GM12878 (cell line): ENCODE data around the gene SLC28A2. TPM values are rescaled to one million over a fixed set of nuclear protein-coding genes. Genes with fewer than 3 reads are reported as not detected.

Experiments used
- ATAC-seq: fragments of 200-7000 bp; cut with Tn5 transposase; 3 replicates; pipeline ENCODE4 v1.9.1; 2020; ENCODE audit warnings: mild to moderate bottlenecking, moderate library complexity
- BruUV-seq: library from RNA; stranded (reverse); fragments of 400-500 nt; replicated peaks from 2 replicates; lab custom pipeline; 2021; lab: Mats Ljungman, UMichigan
- CTCF ChIA-PET: fragments of 300-600 bp; sonication (Branson Sonifier 250); formaldehyde crosslinking; extraction: SDS; loops from one replicate; lab custom pipeline; 2021; ENCODE audit warnings: inconsistent platforms; lab: Yijun Ruan, JAX
- POLR2A ChIA-PET: fragments of 350-600 bp; formaldehyde crosslinking; extraction: SDS; loops from one replicate; lab custom pipeline; 2021; ENCODE audit warnings: inconsistent platforms; lab: Charles Lee
- RAD21 ChIA-PET: fragments of 300-600 bp; sonication (Branson Sonifier 250); formaldehyde crosslinking; loops from one replicate; lab custom pipeline; 2023; ENCODE audit warnings: antibody characterized with exemption; ENCODE audit not compliant: unreplicated experiment; lab: Charles Lee
- SMC1A ChIA-PET: fragments of 300-600 bp; sonication (Branson Sonifier 250); formaldehyde crosslinking; loops from one replicate; lab custom pipeline; 2023; ENCODE audit not compliant: unreplicated experiment, uncharacterized antibody; lab: Charles Lee
- DNase-seq: peaks from one replicate; pipeline ENCODE4 v3.0.0-alpha.2; 2011; ENCODE audit warnings: low read depth, low spot score
- FAIRE-seq: peaks from 3 replicates; lab custom pipeline; 2011; peaks lifted over from hg19 to GRCh38; lab: Jason Lieb, UNC
- H2AFZ ChIP-seq: 2 replicates; pipeline ENCODE4 v1.6.0; 2011; ENCODE audit warnings: low read depth, low read length, control low read depth; ENCODE audit not compliant: control insufficient read depth
- H3K27ac ChIP-seq: 2 replicates; pipeline ENCODE4 v1.5.1; 2011; ENCODE audit warnings: control low read depth; ENCODE audit not compliant: control insufficient read depth, insufficient read depth
- H3K27me3 ChIP-seq, 2 experiments: replicated peaks in 1 of 2; 2 replicates each; pipeline versions ENCODE4 v1.6.0 to v1.6.1; 2011; ENCODE audit warnings: low read length in 1 of 2; ENCODE audit not compliant: control insufficient read depth in 2 of 2, insufficient read depth in 2 of 2
- H3K36me3 ChIP-seq, 2 experiments: 2 replicates each; pipeline ENCODE4 v1.5.1; 2011; ENCODE audit warnings: low read length in 1 of 2; ENCODE audit not compliant: control insufficient read depth in 2 of 2, insufficient read depth in 2 of 2
- H3K4me1 ChIP-seq: 2 replicates; pipeline ENCODE4 v1.6.1; 2011; ENCODE audit warnings: mild to moderate bottlenecking, low read length, moderate library complexity, mixed read lengths; ENCODE audit not compliant: control insufficient read depth, insufficient read depth
- H3K4me2 ChIP-seq: 2 replicates; pipeline ENCODE4 v1.6.0; 2011; ENCODE audit warnings: control low read depth; ENCODE audit not compliant: control insufficient read depth, insufficient read depth
- H3K4me3 ChIP-seq: fragments of 200-600 bp; sonication (generic); 2 replicates; pipeline ENCODE4 v1.5.1; 2016
- H3K79me2 ChIP-seq: 2 replicates; pipeline ENCODE4 v1.6.0; 2011; ENCODE audit warnings: low read length; ENCODE audit not compliant: control insufficient read depth, insufficient read depth
- H3K9ac ChIP-seq: 2 replicates; pipeline ENCODE4 v1.8.0; 2011; ENCODE audit warnings: low read length, control low read depth, mixed read lengths; ENCODE audit not compliant: control insufficient read depth, insufficient read depth
- H3K9me3 ChIP-seq: replicated peaks from 3 replicates; pipeline ENCODE4 v1.5.1; 2011; ENCODE audit warnings: mild to moderate bottlenecking, low read length; ENCODE audit not compliant: control insufficient read depth, insufficient read depth
- H4K20me1 ChIP-seq: 2 replicates; pipeline ENCODE4 v1.6.0; 2011; ENCODE audit not compliant: control insufficient read depth, insufficient read depth
- CBX5 ChIP-seq: sonication (generic); IDR thresholded peaks from 2 replicates; pipeline ENCODE4 v1.6.1; 2016; ENCODE audit warnings: low read depth, moderate library complexity, mild to moderate bottlenecking, inconsistent platforms
- CEBPB ChIP-seq, 2 experiments: fragments of 150-350 bp in 1 of 2; IDR thresholded peaks; 2 replicates each; pipeline ENCODE4 v1.6.1; 2012 to 2014; ENCODE audit warnings: low read depth in 2 of 2, low read length in 2 of 2, borderline replicate concordance in 1 of 2, inconsistent platforms in 1 of 2
- CTCF ChIP-seq, 3 experiments: IDR thresholded peaks in 2 of 3; conservative IDR thresholded peaks in 1 of 3; 2 replicates each; pipeline ENCODE4 v1.5.1; 2011; ENCODE audit warnings: low read depth in 3 of 3, low read length in 3 of 3, mild to moderate bottlenecking in 3 of 3, control low read depth in 2 of 3, moderate library complexity in 2 of 3, inconsistent platforms in 1 of 3, mixed read lengths in 1 of 3; ENCODE audit not compliant: control insufficient read depth in 2 of 3, insufficient read depth in 1 of 3; ENCODE audit errors: extremely low read depth in 1 of 3
- EED ChIP-seq: sonication (generic); IDR thresholded peaks from 2 replicates; pipeline ENCODE4 v1.6.1; 2016; ENCODE audit warnings: antibody characterized with exemption, low read depth
- HDGF ChIP-seq: fragments of 450-650 bp; IDR thresholded peaks from 2 replicates; pipeline ENCODE4 v1.6.1; 2016; ENCODE audit warnings: antibody characterized with exemption
- IKZF1 ChIP-seq: fragments of 450-650 bp; conservative IDR thresholded peaks from 2 replicates; pipeline ENCODE4 v1.6.1; 2017; ENCODE audit warnings: antibody characterized with exemption, mild to moderate bottlenecking
- LARP7 ChIP-seq: fragments of 450-650 bp; IDR thresholded peaks from 2 replicates; pipeline ENCODE4 v1.6.1; 2017; ENCODE audit warnings: mild to moderate bottlenecking
- MEF2A ChIP-seq: IDR thresholded peaks from 2 replicates; pipeline ENCODE4 v1.6.1; 2011; ENCODE audit warnings: low read depth, mild to moderate bottlenecking, low read length, moderate library complexity; ENCODE audit not compliant: insufficient read depth
- MYC ChIP-seq: IDR thresholded peaks from 2 replicates; pipeline ENCODE4 v1.6.1; 2011; ENCODE audit warnings: mild to moderate bottlenecking, low read length, moderate library complexity, inconsistent platforms; ENCODE audit not compliant: insufficient read depth, insufficient replicate concordance, insufficient read length, severe bottlenecking
- NR2F1 ChIP-seq: fragments of 450-650 bp; conservative IDR thresholded peaks from 2 replicates; pipeline ENCODE4 v1.6.1; 2017; ENCODE audit warnings: mild to moderate bottlenecking
- RAD21 ChIP-seq: IDR thresholded peaks from 2 replicates; pipeline ENCODE4 v1.6.1; 2011; ENCODE audit warnings: mild to moderate bottlenecking, low read depth, low read length, moderate library complexity; ENCODE audit not compliant: insufficient read depth
- RB1 ChIP-seq: fragments of 450-650 bp; formaldehyde crosslinking; IDR thresholded peaks from 2 replicates; pipeline ENCODE4 v1.6.1; 2017; ENCODE audit warnings: mild to moderate bottlenecking, borderline replicate concordance
- SMC3 ChIP-seq: IDR thresholded peaks from 2 replicates; pipeline ENCODE4 v1.6.1; 2011; ENCODE audit warnings: low read length, improper control_type of control experiment, borderline replicate concordance
- YY1 ChIP-seq: IDR thresholded peaks from 2 replicates; pipeline ENCODE4 v1.6.1; 2011; ENCODE audit warnings: low read depth, mild to moderate bottlenecking, low read length
- ZBED1 ChIP-seq: IDR thresholded peaks from 2 replicates; pipeline ENCODE4 v1.6.1; 2016; ENCODE audit warnings: borderline replicate concordance
- WGBS: methylation state at CpG from one replicate; pipeline ENCODE4 v1.1.6; 2016; ENCODE audit warnings: low lambda C conversion rate; ENCODE audit not compliant: insufficient replicate concordance, insufficient coverage; ENCODE audit errors: missing lambda C conversion rate; 5-methylcytosine and 5-hydroxymethylcytosine counted together
- in situ Hi-C: fragments of 300-500 bp; cut with MboI; formaldehyde crosslinking; loops from 9 replicates; pipeline ENCODE4 v1.14.3; 2018; ENCODE audit warnings: mixed read lengths
- intact Hi-C: fragments of 100-400 bp; cut with micrococcal nuclease; formaldehyde crosslinking; loops from one replicate; pipeline ENCODE4 v1.14.2; 2022; ENCODE audit not compliant: unreplicated experiment
- polyA plus RNA-seq, 11 experiments: library from polyadenylated mRNA; depleted of rRNA in 4 of 11; unstranded in 6 of 11; stranded (reverse) in 5 of 11; fragments of >200 nt; fragmentation: Nextera tagmentation in 4 of 11; fragmentation: Illumina TruSeq in 1 of 11; extraction: Ambion mirVana in 4 of 11; extraction: Trizol in 1 of 11; gene quantifications; 1 replicate in 1 of 11; 2 replicates in 10 of 11; pipeline versions ENCODE4 v1.2.1 to v1.2.3, GENCODE V29; 2011 to 2016; ENCODE audit warnings: inconsistent platforms in 2 of 11, missing spikeins in 2 of 11, low read depth in 1 of 11
- total RNA-seq, 4 experiments: library from RNA; depleted of rRNA in 3 of 4; stranded (reverse); fragments of >200 nt in 3 of 4; fragmentation: Illumina TruSeq in 1 of 4; extraction: Trizol in 1 of 4; gene quantifications; 2 replicates each; pipeline versions ENCODE4 v1.2.1 to v1.2.3, GENCODE V29; 2013 to 2021
- TF ChIP-seq, protein P1 (sequence below): fragments of 450-650 bp; IDR thresholded peaks from 2 replicates; pipeline ENCODE4 v1.6.1; 2016; ENCODE audit warnings: mild to moderate bottlenecking
- TF ChIP-seq, protein P2 (sequence below): IDR thresholded peaks from 2 replicates; pipeline ENCODE4 v1.6.1; 2011; ENCODE audit warnings: mild to moderate bottlenecking, low read depth, low read length, moderate library complexity; ENCODE audit not compliant: insufficient replicate concordance

The SLC28A2 gene
- total and polyA plus RNA-seq, 10 of the 15 experiments (the other 5 are each of a cell fraction or from before 2014, with no cell fraction given): 0.02 to 0.21 (median 0.14) TPM; not detected in 6

- TF ChIP-seq CTCF (IDR thresholded peaks at IDR 0.05 in 2 of 3, conservative IDR thresholded peaks at IDR 0.05 in 1 of 3; ENCODE audit: control insufficient read depth in 2 of 3, extremely low read depth in 1 of 3, insufficient read depth in 1 of 3, low read depth in 3 of 3, low read length in 3 of 3) (peak; percentile 90 to 94 (median 92)), IKZF1 (peak; percentile 34; the same call in 1 of the 2 replicates), CEBPB (IDR thresholded peaks at IDR 0.05; ENCODE audit: borderline replicate concordance in 1 of 2, low read depth in 2 of 2, low read length in 2 of 2) (no peak), SMC3 (peak; percentile 80), HDGF (0 out of 2 replicates have a peak, but pooled peaks have one; percentile 34), RB1 (peak; percentile 25; the same call in 1 of the 2 replicates), MEF2A (no peak), YY1 (peak; percentile 69)
- TF ChIP-seq, protein P1, sequence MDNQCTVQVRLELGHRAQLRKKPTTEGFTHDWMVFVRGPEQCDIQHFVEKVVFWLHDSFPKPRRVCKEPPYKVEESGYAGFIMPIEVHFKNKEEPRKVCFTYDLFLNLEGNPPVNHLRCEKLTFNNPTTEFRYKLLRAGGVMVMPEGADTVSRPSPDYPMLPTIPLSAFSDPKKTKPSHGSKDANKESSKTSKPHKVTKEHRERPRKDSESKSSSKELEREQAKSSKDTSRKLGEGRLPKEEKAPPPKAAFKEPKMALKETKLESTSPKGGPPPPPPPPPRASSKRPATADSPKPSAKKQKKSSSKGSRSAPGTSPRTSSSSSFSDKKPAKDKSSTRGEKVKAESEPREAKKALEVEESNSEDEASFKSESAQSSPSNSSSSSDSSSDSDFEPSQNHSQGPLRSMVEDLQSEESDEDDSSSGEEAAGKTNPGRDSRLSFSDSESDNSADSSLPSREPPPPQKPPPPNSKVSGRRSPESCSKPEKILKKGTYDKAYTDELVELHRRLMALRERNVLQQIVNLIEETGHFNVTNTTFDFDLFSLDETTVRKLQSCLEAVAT: no peak
Observed at GRCh38 chr15:45205192-45205591, 46.8 kb upstream of the SLC28A2 start (continued).

DNA sequence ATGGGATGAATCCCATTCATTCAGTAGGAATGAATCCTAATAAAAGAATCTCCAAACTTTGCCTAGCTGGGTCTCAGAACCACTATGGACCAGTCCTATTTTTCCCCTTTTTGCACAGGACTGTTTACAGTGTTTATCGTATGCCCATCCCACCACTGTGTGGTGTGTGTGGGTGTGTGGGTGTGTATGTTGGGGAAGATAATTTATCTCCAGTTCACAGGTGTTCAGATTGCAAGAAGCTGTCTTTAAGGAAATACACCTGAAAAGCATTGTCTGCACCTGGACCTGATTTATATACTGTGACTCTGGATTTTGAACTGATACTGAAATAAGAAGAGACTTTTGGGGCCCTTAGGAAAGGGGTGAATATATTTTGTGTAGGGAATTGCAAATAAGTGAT lies 39.5 kb upstream of the SLC28A2 start:
- Histone ChIP-seq H4K20me1 (no peaks in the 10 kb centered on the region), H3K36me3 (no peaks in the 10 kb centered on the region), H3K4me1 (no peaks in the 10 kb centered on the region), H3K4me3 (no peak overlapping the region), H3K9me3 (no peaks in the 10 kb centered on the region), H3K9ac (no peak overlapping the region), H3K27me3 (no peaks in the 10 kb centered on the region), H2AFZ (no peak overlapping the region), H3K79me2 (no peaks in the 10 kb centered on the region), H3K4me2 (no peak overlapping the region), H3K27ac (no peak overlapping the region)
- FAIRE-seq (no peak), ATAC-seq (no peak), DNase-seq (no peak)
- in situ Hi-C loops (no loop called here), intact Hi-C loops (no loop called here)
- 6% methylated on average over 1 of the region's 1 CpG for WGBS
- POLR2A ChIA-PET: no interaction called here
- no TSS peak for BruUV-seq
- CTCF ChIA-PET: interaction anchor here (0.7 to 4.6 kb wide), 5 partner anchors 14 to 49 kb away, joined by 3 to 27 read pairs (median 6); no protein-coding TSS in a partner anchor
- SMC1A ChIA-PET: interaction anchor here (1.3 to 1.8 kb wide), 4 partner anchors 10 to 245 kb away, joined by 3 to 5 read pairs (median 4); no protein-coding TSS in a partner anchor
- RAD21 ChIA-PET: interaction anchor here (0.9 to 1.8 kb wide), 4 partner anchors 8 to 96 kb away, joined by 3 read pairs; no protein-coding TSS in a partner anchor
- no peak for TF ChIP-seq RAD21
- TF ChIP-seq, protein P2, sequence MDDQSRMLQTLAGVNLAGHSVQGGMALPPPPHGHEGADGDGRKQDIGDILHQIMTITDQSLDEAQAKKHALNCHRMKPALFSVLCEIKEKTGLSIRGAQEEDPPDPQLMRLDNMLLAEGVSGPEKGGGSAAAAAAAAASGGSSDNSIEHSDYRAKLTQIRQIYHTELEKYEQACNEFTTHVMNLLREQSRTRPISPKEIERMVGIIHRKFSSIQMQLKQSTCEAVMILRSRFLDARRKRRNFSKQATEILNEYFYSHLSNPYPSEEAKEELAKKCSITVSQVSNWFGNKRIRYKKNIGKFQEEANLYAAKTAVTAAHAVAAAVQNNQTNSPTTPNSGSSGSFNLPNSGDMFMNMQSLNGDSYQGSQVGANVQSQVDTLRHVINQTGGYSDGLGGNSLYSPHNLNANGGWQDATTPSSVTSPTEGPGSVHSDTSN: no peak
- TF ChIP-seq NR2F1: no peak
- TF ChIP-seq ZBED1: no peak
- TF ChIP-seq IKZF1: no peak
- TF ChIP-seq LARP7: no peak
- no peak for TF ChIP-seq MYC
- no peak for TF ChIP-seq CBX5
- TF ChIP-seq EED: no peak
